ENCODE measurements around the gene GNB1. TPM values are rescaled to one million over a fixed set of nuclear protein-coding genes. Genes with fewer than 3 reads are reported as not detected.
A peak's percentile ranks its signal among the peaks of the same experiment; 100 is the strongest.

GNB1 gene
- total RNA-seq, 2 experiments from 2014 or later = 396 to 403 TPM

DNA sequence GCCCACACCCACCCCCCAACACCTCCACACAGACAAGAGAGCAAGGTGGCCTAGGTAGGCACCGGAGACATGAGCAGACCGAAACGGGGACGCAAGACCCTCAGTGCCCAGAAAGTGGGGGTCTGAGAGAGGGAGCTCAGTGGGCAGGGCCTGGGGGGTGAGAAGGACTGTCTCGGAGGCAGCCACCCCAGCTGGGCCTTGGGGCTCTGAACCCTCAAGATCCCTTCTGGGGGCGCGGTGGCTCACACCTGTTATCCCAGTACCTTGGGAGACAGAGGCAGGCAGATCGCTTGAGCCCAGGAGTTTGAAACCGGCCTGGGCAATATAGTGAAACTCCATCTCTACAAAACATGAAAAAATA is 9.1 kb upstream of the GNB1 start:
- Mint-ChIP-seq H3K4me3 (no peak overlapping the region), H3K27me3 (no peaks in the 10 kb centered on the region), H3K36me3 (no peaks in the 10 kb centered on the region), H3K4me1 (ENCODE audit: low read depth) (peaks cover 5% of the 10 kb centered on the region), H3K27ac (no peak overlapping the region), H3K9me3 (no peaks in the 10 kb centered on the region)
- no peak for DNase-seq
- ChIA-PET CTCF (interaction anchor here (4.1 kb wide), 1 partner anchor 7 kb away, joined by 39 read pairs; no protein-coding TSS in a partner anchor), POLR2A (interaction anchor here (1.0 kb wide), 1 partner anchor 11 kb away, joined by 3 read pairs; no protein-coding TSS in a partner anchor)
- intact Hi-C loops (cut with micrococcal nuclease) = no loop called here

DNA sequence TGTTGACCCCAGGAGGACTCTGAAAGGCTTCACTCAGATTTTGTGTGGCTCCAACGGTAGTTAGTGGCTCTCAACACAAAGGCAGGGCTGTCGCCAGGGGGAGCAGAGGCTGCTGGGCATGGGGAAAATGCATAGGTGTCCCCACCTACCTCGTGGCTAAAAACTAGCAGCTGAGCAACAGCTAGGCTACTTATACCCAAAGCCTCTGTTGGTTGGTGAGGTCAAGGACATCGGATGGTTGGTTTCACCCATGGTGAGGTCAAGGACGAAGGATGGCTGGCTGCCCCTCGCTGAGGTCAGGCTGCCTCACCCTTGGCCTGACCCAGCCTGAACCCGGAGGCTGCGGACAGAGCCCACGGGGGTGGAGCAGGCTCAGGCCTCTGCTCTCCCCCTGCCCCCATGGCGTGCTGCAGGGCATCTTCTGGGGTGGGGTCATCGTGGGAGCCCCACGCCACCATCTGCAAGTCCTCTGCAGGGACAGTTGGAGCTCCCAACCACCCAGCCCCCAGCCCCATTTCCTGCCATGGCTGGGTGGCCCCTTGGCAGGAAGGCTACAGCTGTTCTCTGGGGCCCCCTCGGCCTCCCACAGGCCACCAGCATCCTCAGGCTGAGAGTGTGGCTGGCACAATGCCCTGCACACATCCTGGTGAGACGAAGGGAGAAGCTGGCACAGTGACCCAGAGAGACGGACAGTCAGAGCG is 8.5 kb upstream of the GNB1 start:
- no peak for DNase-seq
- no peaks in the 10 kb centered on the region for H3K27me3 Mint-ChIP-seq
- intact Hi-C loops (cut with micrococcal nuclease) = no loop called here
- H3K27ac Mint-ChIP-seq = no peak overlapping the region
- no peaks in the 10 kb centered on the region for H3K9me3 Mint-ChIP-seq
- CTCF ChIA-PET = interaction anchor here (1.3 to 4.1 kb wide), 3 partner anchors 8 to 145 kb away, joined by 3 to 39 read pairs (median 4); no protein-coding TSS in a partner anchor
- H3K36me3 Mint-ChIP-seq = no peaks in the 10 kb centered on the region
- H3K4me1 Mint-ChIP-seq (ENCODE audit: low read depth) = peaks cover 10% of the 10 kb centered on the region
- no peak overlapping the region for H3K4me3 Mint-ChIP-seq
- POLR2A ChIA-PET = interaction anchor here (1.0 kb wide), 1 partner anchor 11 kb away, joined by 3 read pairs; no protein-coding TSS in a partner anchor

DNA sequence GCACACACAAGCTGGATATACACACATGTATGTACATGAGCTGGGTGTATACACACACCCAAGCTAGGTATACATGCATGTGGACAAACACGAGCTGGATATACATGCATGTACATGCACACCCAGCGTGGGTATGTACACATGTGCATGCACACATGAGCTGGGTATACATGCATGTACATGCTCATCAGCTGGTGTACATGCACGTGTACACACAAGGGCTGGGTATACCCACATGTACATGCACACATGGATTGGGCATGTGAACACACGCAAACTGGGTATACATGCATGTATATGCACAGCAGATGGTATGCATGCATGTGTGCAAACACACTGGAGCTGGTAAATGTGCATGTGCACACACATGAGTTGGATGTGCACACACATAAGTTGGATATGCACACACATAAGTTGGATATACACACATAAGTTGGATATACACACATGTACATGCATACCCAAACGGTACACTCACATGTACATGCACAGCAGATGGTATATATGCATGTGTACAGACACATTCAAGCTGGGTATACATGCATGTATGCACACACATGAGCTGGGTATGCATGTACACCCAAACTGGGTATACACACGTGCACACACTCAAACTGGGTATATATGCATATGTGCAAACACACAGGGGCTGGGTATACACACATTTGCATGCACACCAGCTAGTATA is 7.5 kb upstream of the GNB1 start:
- Mint-ChIP-seq H3K4me3 (no peak overlapping the region), H3K27me3 (no peaks in the 10 kb centered on the region), H3K4me1 (ENCODE audit: low read depth) (peaks cover 14% of the 10 kb centered on the region), H3K9me3 (no peaks in the 10 kb centered on the region), H3K27ac (no peak overlapping the region), H3K36me3 (no peaks in the 10 kb centered on the region)
- no peak for DNase-seq
- CTCF ChIA-PET = interaction anchor here (1.3 to 4.1 kb wide), 3 partner anchors 9 to 146 kb away, joined by 3 to 39 read pairs (median 4); no protein-coding TSS in a partner anchor
- intact Hi-C loops (cut with micrococcal nuclease) = no loop called here
- POLR2A ChIA-PET = no interaction called here

DNA sequence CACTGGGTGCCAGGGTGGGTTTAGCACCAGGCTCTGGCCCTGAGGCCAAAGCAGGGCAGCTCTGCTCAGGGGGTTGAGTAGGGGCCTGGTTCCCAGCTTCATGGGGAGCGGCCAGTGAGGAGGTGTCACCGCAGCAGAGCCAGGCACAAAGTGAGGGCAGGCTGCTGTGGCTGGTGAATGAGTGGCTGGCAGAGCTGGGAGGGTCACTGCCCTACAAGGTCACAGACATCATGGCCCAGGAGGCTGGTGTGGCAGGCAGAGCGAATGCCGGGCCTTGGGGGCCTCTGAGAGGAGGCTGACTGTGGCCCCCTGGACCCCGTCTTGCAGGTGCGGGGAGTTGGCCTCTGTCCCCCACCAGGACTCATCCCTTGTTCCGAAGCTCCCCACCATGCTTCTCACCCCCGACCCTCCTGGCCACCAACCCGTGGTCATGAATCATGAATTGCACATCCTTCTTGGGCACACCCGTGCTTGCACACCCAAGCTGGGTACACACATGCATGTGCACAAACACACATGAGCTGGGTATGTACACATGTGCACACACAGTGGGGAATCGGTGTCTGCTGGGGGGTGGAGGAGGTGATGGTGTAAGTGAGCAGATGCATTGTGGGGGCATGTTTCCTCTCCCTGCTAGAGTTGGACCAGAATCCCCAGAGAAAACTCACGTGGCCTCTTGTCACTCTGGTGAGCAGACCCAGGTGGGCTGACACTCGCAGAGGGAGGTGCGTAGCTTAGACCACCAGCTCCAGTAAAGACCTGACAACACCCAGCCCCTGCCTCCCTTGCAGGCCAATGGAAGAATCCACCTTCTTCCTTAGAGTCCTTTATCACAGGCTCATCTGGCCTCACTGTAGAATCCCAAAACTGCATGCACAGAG is 4.8 kb upstream of the GNB1 start:
- Mint-ChIP-seq H3K27ac (no peak overlapping the region), H3K4me1 (ENCODE audit: low read depth) (peaks cover 22% of the 10 kb centered on the region), H3K9me3 (no peaks in the 10 kb centered on the region), H3K27me3 (no peaks in the 10 kb centered on the region), H3K36me3 (no peaks in the 10 kb centered on the region), H3K4me3 (no peak overlapping the region)
- ChIA-PET POLR2A (no interaction called here), CTCF (interaction anchor here (1.4 to 2.1 kb wide), 2 partner anchors 10 to 13 kb away, joined by 5 to 12 read pairs; no protein-coding TSS in a partner anchor)
- intact Hi-C loops (cut with micrococcal nuclease) = no loop called here
- no peak for DNase-seq

DNA sequence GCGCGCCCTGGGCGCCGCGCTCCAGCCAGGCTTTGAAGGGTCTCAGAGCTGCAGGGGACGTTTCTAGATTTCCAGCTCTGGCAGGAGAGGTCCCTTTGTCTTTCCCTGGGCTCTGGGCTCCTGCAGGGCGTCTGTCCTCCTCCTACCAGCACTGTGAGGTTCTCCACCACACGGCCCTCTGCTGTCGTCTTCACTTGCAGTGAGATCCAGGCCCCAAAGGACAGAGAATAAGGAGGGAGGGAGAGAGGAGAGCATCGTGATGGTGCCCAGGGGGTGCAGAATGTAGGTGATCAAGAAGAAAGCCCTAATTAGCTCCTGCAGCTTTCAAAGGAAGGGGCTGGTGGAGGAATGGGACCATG is 4.2 kb upstream of the GNB1 start:
- POLR2A ChIA-PET = interaction anchor here (0.5 kb wide), 1 partner anchor 55 kb away, joined by 3 read pairs; no protein-coding TSS in a partner anchor

DNA sequence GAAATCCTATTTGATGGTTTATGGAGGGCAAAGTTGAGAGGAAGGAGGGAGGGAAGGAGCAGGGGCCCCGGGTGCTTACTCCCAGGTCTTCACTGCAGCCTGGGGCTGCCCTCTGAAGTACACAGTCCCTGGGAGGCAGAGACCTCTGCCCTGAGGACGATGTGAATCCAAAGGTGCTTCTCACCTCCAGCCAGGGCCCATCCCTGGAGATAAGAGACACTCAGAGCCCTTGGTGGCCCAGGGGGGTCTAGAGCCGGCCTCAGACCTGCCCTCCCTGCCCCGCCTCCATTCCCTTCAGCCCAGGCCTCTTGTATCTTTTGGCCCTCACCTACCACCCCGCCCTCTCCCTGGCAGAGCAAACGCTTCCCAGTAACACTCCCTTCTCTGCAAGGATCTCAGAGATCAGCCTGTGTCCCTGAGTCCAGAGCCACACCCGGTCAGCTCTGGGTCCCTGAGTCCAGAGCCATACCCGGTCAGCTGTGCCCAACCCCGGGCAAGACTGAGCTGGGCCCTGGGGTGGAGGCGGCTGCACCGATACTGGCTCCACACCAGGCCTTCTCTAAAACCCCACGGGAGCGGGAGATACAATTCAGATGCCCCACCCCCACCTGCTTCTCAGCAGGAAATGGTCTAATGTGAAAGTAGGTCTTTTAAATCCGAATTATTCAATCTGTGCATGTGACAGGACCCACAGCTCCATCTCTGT is 3.6 kb upstream of the GNB1 start:
- DNase-seq = no peak
- no peaks in the 10 kb centered on the region for H3K27me3 Mint-ChIP-seq
- no peak overlapping the region for H3K27ac Mint-ChIP-seq
- peaks cover 22% of the 10 kb centered on the region for H3K4me1 Mint-ChIP-seq (ENCODE audit: low read depth)
- H3K36me3 Mint-ChIP-seq = no peaks in the 10 kb centered on the region
- ChIA-PET POLR2A (interaction anchor here (0.5 kb wide), 1 partner anchor 54 kb away, joined by 3 read pairs; no protein-coding TSS in a partner anchor), CTCF (interaction anchor here (1.4 to 2.1 kb wide), 2 partner anchors 11 to 14 kb away, joined by 5 to 12 read pairs; no protein-coding TSS in a partner anchor)
- intact Hi-C loops (cut with micrococcal nuclease) = no loop called here
- no peak overlapping the region for H3K4me3 Mint-ChIP-seq
- no peaks in the 10 kb centered on the region for H3K9me3 Mint-ChIP-seq

More for the DNA sequence above, 4.2 kb upstream of the GNB1 start:
- H3K4me1 Mint-ChIP-seq (ENCODE audit: low read depth) = peaks cover 22% of the 10 kb centered on the region
- no peak overlapping the region for H3K4me3 Mint-ChIP-seq
- H3K27ac Mint-ChIP-seq = no peak overlapping the region
- H3K9me3 Mint-ChIP-seq = no peaks in the 10 kb centered on the region
- H3K36me3 Mint-ChIP-seq = no peaks in the 10 kb centered on the region
- intact Hi-C loops (cut with micrococcal nuclease) = no loop called here
- no peaks in the 10 kb centered on the region for H3K27me3 Mint-ChIP-seq
- CTCF ChIA-PET = interaction anchor here (1.4 to 2.1 kb wide), 2 partner anchors 11 to 14 kb away, joined by 5 to 12 read pairs; no protein-coding TSS in a partner anchor
- no peak for DNase-seq

DNA sequence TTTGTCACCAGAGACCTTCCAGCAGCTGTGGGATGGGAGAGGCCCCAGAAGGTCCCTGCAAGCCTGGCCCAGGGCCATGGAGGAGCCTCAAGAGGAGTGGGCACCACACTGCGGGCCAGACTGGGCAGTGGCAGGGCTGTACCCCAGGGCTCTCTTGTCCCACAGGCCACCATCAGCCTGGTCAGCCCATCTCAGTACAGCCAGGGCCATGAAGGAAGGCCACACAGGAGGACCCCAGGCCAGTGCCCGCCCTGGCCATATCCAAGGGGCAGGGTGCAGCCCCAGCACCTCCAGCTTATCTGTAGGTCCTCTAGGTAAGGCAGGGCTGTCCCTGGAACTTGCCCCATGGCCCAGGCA is 3.1 kb upstream of the GNB1 start:
- H3K27ac Mint-ChIP-seq = no peak overlapping the region
- DNase-seq = no peak
- intact Hi-C loops (cut with micrococcal nuclease) = no loop called here
- H3K4me3 Mint-ChIP-seq = no peak overlapping the region
- no peaks in the 10 kb centered on the region for H3K27me3 Mint-ChIP-seq
- H3K4me1 Mint-ChIP-seq (ENCODE audit: low read depth) = peaks cover 25% of the 10 kb centered on the region
- H3K36me3 Mint-ChIP-seq = no peaks in the 10 kb centered on the region
- no peaks in the 10 kb centered on the region for H3K9me3 Mint-ChIP-seq
- ChIA-PET CTCF (interaction anchor here (2.1 kb wide), 1 partner anchor 12 kb away, joined by 12 read pairs; no protein-coding TSS in a partner anchor), POLR2A (no interaction called here)

DNA sequence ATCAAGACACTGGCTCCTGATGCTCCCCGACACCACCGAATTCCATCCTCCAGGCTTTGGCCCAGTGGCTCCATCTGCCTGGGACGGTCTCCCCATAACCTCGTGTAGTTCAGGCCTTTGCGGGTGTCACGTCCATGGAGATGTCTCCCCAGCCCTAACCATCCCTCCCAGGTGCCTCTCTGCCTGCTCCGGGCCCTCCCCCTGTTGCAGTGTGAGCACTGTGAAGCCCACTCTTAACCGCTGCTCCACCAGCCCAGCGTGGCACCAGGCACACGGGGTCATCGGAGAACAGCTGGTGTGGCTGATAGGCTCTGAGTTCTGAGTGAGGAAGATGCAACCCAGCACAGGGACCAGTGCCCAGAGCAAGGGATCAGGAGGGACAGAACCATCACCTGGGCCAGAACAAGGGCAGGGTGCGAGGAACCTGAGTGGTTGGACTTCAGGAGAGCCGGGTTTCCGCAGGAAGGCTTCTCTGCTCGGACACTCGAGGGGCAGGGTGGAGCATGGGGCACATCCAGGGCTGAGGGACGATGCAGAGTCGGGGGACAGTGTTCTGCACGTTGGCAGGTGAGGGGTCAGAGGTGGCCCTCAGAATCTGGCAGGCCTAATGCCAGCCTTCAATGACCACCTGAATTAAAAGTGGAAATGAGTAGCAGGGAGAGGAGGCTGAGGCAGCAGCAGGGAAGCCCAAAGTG is 2.6 kb upstream of the GNB1 start:
- no peaks in the 10 kb centered on the region for H3K9me3 Mint-ChIP-seq
- ChIA-PET POLR2A (no interaction called here), CTCF (interaction anchor here (2.1 kb wide), 1 partner anchor 12 kb away, joined by 12 read pairs; no protein-coding TSS in a partner anchor)
- H3K27me3 Mint-ChIP-seq = no peaks in the 10 kb centered on the region
- H3K36me3 Mint-ChIP-seq = no peaks in the 10 kb centered on the region
- intact Hi-C loops (cut with micrococcal nuclease) = no loop called here
- no peak overlapping the region for H3K27ac Mint-ChIP-seq
- DNase-seq = no peak
- H3K4me3 Mint-ChIP-seq = peak overlapping the region; percentile 45
- peaks cover 30% of the 10 kb centered on the region for H3K4me1 Mint-ChIP-seq (ENCODE audit: low read depth)

DNA sequence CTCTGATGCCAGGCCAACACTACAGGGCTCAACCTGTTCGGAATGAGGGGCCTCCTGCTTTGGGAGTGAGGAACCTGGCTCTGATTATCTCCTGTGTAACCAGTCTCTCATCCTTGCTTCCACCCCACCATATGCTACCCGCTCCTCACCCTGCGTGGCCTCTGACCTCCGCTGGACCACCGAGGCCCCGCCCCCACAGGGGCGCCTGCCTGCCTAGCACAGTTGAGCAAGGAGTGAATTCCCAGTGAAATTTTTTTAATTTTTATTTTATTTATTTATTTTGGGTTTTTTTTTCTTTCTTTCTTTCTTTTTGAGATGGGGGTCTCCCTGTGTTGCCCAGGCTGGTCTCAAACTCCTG is 1.9 kb upstream of the GNB1 start:
- ChIA-PET POLR2A (no interaction called here), CTCF (interaction anchor here (1.7 to 2.0 kb wide), 2 partner anchors 13 to 16 kb away, joined by 7 to 10 read pairs; no protein-coding TSS in a partner anchor)
- no peaks in the 10 kb centered on the region for H3K9me3 Mint-ChIP-seq
- H3K27ac Mint-ChIP-seq = no peak overlapping the region
- H3K36me3 Mint-ChIP-seq = peaks cover 4% of the 10 kb centered on the region
- intact Hi-C loops (cut with micrococcal nuclease) = no loop called here
- H3K27me3 Mint-ChIP-seq = no peaks in the 10 kb centered on the region
- peaks cover 37% of the 10 kb centered on the region for H3K4me1 Mint-ChIP-seq (ENCODE audit: low read depth)
- peak overlapping the region; percentile 72 for H3K4me3 Mint-ChIP-seq
- no peak for DNase-seq

DNA sequence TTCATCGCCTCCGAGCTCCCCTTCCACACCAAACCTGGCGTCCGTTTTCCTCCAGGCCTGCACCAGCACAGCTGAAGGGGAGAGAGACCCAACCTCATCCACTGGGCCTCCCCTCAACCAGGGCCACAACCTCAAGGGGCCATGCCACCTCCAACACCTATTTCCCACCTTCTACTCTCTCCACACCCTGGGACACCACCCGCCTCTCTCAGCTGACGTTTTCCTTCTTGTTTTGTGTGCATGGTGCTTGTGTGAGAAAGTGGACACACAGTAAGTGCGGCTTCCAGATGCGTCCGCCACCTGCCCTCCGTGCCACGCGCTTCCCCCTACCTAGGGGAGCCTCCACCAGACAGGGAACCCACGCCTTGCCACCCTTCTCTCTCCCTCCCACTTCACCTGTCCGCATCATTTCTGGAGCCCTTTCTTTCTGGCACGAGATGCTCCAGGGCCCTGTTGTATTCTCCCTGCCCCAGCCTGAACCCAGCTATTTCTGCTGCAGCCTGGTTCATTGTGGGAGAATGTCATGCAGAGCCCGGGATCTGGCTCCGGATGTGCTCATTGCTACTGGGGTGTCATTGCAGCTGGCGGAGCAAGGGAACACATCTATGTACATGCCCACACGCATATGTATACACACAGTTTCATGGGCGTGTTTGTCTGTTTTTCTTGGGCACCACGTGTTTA is 1.3 kb upstream of the GNB1 start:
- H3K4me3 Mint-ChIP-seq = peak overlapping the region; percentile 72

More for the DNA sequence above, 1.3 kb upstream of the GNB1 start:
- Mint-ChIP-seq H3K27me3 (no peaks in the 10 kb centered on the region), H3K4me1 (ENCODE audit: low read depth) (peaks cover 41% of the 10 kb centered on the region), H3K9me3 (no peaks in the 10 kb centered on the region), H3K27ac (peak overlapping the region; percentile 86), H3K36me3 (peaks cover 4% of the 10 kb centered on the region)
- ChIA-PET CTCF (interaction anchor here (1.1 to 2.0 kb wide), 3 partner anchors 14 to 65 kb away, joined by 3 to 10 read pairs (median 7); no protein-coding TSS in a partner anchor), POLR2A (no interaction called here)
- intact Hi-C loops (cut with micrococcal nuclease) = no loop called here
- DNase-seq = no peak

All from activated CD4-positive, alpha-beta memory T cell treated with anti-CD3 and anti-CD28 coated beads for 36 hours (primary cell).